Astrocyte (in vitro differentiated cells and primary cell): ENCODE results near the gene LY86. TPM values are rescaled to one million over a fixed set of nuclear protein-coding genes. Genes with fewer than 3 reads are reported as not detected.

Source experiments
- DNase-seq: peaks from one replicate; pipeline ENCODE4 v3.0.0-alpha.2; 2010; ENCODE audit warnings: low read depth
- FAIRE-seq: peaks from 2 replicates; lab custom pipeline; 2011; peaks lifted over from hg19 to GRCh38; lab: Jason Lieb, UNC
- H2AFZ ChIP-seq: 2 replicates; pipeline ENCODE4 v1.6.0; 2012; ENCODE audit warnings: low read depth, low read length, inconsistent platforms
- H3K27ac ChIP-seq: 2 replicates; pipeline ENCODE4 v1.5.1; 2011; ENCODE audit warnings: low read depth, low read length, inconsistent platforms
- H3K27me3 ChIP-seq: 2 replicates; pipeline ENCODE4 v1.6.0; 2011; ENCODE audit warnings: low read length, inconsistent platforms; ENCODE audit not compliant: insufficient read depth
- H3K36me3 ChIP-seq: 2 replicates; pipeline ENCODE4 v1.5.1; 2011; ENCODE audit warnings: low read length, inconsistent platforms; ENCODE audit not compliant: insufficient read depth
- H3K4me1 ChIP-seq: 2 replicates; pipeline ENCODE4 v1.5.1; 2011; ENCODE audit warnings: low read length, inconsistent platforms; ENCODE audit not compliant: insufficient read depth
- H3K4me2 ChIP-seq: 2 replicates; pipeline ENCODE4 v1.6.0; 2012; ENCODE audit warnings: low read length, inconsistent platforms
- H3K4me3 ChIP-seq: 2 replicates; pipeline ENCODE4 v1.5.1; 2011; ENCODE audit warnings: low read depth, mild to moderate bottlenecking, low read length, inconsistent platforms; ENCODE audit not compliant: insufficient read depth
- H3K79me2 ChIP-seq: 2 replicates; pipeline ENCODE4 v1.6.0; 2012; ENCODE audit warnings: mild to moderate bottlenecking, low read length, inconsistent platforms; ENCODE audit not compliant: insufficient read depth
- H3K9ac ChIP-seq: 2 replicates; pipeline ENCODE4 v1.6.0; 2012; ENCODE audit warnings: mild to moderate bottlenecking, low read length, inconsistent platforms
- H3K9me3 ChIP-seq: 2 replicates; pipeline ENCODE4 v1.5.1; 2012; ENCODE audit warnings: low read depth, mild to moderate bottlenecking, low read length, inconsistent platforms; ENCODE audit not compliant: insufficient read depth
- H4K20me1 ChIP-seq: 2 replicates; pipeline ENCODE4 v1.6.0; 2012; ENCODE audit warnings: low read length, inconsistent platforms; ENCODE audit not compliant: insufficient read depth
- H3K27ac Mint-ChIP-seq: one replicate; pipeline ENCODE4 v1.8.0; 2021; ENCODE audit warnings: mild to moderate bottlenecking, mixed read lengths; ENCODE audit not compliant: unreplicated experiment
- H3K27me3 Mint-ChIP-seq: one replicate; pipeline ENCODE4 v1.8.0; 2021; ENCODE audit warnings: low read depth, mixed read lengths; ENCODE audit not compliant: unreplicated experiment
- H3K36me3 Mint-ChIP-seq: one replicate; pipeline ENCODE4 v1.8.0; 2021; ENCODE audit warnings: low read depth, mixed read lengths; ENCODE audit not compliant: unreplicated experiment
- H3K4me1 Mint-ChIP-seq: one replicate; pipeline ENCODE4 v1.8.0; 2021; ENCODE audit warnings: low read depth, mixed read lengths; ENCODE audit not compliant: unreplicated experiment
- H3K4me3 Mint-ChIP-seq: one replicate; pipeline ENCODE4 v1.8.0; 2021; ENCODE audit warnings: mild to moderate bottlenecking, moderate library complexity, mixed read lengths; ENCODE audit not compliant: unreplicated experiment
- H3K9me3 Mint-ChIP-seq: one replicate; pipeline ENCODE4 v1.8.0; 2021; ENCODE audit warnings: mild to moderate bottlenecking, mixed read lengths; ENCODE audit not compliant: unreplicated experiment
- EZH2 ChIP-seq: IDR thresholded peaks from 2 replicates; pipeline ENCODE4 v1.6.1; 2012; ENCODE audit warnings: mild to moderate bottlenecking, low read length, inconsistent platforms; ENCODE audit not compliant: insufficient read depth
- total RNA-seq: library from RNA; stranded (reverse); gene quantifications from 2 replicates; pipeline ENCODE4 v1.2.1, GENCODE V29; 2021
- TF ChIP-seq, protein P1 (sequence below): IDR thresholded peaks from 2 replicates; pipeline ENCODE4 v1.5.1; 2011; ENCODE audit warnings: low read depth, mild to moderate bottlenecking, inconsistent platforms, low read length, moderate library complexity; ENCODE audit not compliant: insufficient read depth

The LY86 gene
- total RNA-seq, 1 donor from 2014 or later, result not detected

DNA sequence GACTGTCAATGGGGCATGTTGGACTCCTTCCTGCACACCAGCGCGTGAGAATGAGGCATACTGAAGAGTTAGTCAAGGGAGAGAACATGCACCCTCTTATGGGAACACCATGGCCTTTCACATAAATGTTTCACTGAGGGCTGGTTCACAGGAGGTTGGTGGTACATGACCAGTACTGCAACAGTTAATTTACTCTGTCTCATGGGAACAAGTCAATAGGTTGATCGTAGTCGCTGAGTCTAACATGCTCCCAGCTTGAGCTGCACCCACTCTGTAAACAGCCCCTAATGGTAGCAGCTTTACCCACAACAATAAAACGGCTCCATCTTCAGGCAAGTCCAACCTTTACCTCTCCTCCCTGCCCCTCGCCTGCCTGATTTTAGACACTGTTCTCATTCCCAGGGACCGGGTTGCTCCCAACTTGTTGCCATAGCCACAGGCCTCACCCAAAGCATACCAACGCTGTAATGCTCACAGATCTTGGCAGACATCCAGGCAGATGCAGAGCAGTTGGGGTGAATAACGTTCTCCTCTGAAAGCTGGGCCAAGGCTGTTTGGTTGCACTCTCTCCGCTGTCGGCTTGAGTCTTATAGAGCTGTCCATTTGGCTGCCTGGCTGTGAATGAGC lies 111.3 kb downstream of the LY86 start:
- Mint-ChIP-seq H3K9me3 (no peaks in the 10 kb centered on the region), H3K4me3 (no peak overlapping the region), H3K4me1 (peaks cover 20% of the 10 kb centered on the region), H3K27me3 (peaks cover 31% of the 10 kb centered on the region), H3K36me3 (peaks cover 2% of the 10 kb centered on the region), H3K27ac (peak overlapping the region; percentile 86)
- Histone ChIP-seq H3K9ac (peak overlapping the region; percentile 14), H3K36me3 (no peaks in the 10 kb centered on the region), H2AFZ (peak overlapping the region; percentile 7), H3K27ac (no peak overlapping the region), H3K9me3 (no peaks in the 10 kb centered on the region), H3K4me2 (peak overlapping the region; percentile 63), H3K79me2 (no peaks in the 10 kb centered on the region), H3K27me3 (peaks cover 2% of the 10 kb centered on the region), H4K20me1 (no peaks in the 10 kb centered on the region), H3K4me3 (no peak overlapping the region), H3K4me1 (peaks cover 9% of the 10 kb centered on the region)
- peak; percentile 92 for DNase-seq
- TF ChIP-seq EZH2, result no peak
- TF ChIP-seq, protein P1, sequence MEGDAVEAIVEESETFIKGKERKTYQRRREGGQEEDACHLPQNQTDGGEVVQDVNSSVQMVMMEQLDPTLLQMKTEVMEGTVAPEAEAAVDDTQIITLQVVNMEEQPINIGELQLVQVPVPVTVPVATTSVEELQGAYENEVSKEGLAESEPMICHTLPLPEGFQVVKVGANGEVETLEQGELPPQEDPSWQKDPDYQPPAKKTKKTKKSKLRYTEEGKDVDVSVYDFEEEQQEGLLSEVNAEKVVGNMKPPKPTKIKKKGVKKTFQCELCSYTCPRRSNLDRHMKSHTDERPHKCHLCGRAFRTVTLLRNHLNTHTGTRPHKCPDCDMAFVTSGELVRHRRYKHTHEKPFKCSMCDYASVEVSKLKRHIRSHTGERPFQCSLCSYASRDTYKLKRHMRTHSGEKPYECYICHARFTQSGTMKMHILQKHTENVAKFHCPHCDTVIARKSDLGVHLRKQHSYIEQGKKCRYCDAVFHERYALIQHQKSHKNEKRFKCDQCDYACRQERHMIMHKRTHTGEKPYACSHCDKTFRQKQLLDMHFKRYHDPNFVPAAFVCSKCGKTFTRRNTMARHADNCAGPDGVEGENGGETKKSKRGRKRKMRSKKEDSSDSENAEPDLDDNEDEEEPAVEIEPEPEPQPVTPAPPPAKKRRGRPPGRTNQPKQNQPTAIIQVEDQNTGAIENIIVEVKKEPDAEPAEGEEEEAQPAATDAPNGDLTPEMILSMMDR, result no peak
- no peak for FAIRE-seq

DNA sequence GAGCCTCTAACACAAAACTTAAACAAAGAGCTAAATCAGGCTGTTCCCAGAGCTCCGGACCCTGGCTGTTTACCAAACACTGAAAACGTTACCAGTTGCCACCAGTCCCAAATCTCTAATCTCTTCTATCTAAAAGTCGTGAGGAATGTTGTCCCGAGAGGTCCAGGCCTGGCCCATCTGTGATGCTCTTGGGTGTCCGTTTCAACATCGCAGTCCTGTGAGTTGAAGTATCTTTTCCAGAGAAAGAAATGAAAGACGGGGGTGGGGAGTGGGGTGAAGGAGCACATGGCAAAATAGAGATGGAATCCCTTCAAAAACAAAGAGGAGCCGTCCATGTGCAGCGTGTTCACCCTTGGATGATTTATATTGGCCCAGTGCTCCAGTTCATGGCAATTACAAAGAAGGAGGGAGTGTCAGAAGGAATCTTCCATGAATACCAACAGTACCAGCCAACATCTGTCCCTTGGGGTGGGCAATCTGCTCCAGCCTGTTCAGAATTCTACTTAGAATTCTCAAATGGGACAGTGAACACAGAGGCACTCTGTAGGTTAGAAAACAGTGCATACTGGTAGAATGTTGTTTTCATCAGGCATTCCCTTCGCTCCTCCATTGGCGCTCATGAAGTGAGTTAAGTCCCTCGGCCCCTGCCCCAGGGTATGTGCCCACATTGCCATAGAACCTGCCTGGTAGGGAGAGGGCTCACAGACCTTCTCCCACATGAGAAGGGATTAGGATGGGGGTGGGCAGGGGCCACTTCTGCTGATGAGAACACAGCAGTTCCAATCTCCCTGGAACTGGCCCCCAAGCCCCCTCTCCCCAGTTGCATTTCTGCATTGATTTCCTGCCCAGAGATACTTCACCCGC lies 112.1 kb downstream of the LY86 start:
- DNase-seq (no peak), FAIRE-seq (no peak)
- H3K4me2 ChIP-seq, result peak overlapping the region; percentile 63
- no peak overlapping the region for H3K27ac ChIP-seq
- peak overlapping the region; percentile 14 for H3K9ac ChIP-seq
- H3K36me3 ChIP-seq, result no peaks in the 10 kb centered on the region
- no peaks in the 10 kb centered on the region for H3K9me3 Mint-ChIP-seq
- TF ChIP-seq, protein P1, result no peak
- TF ChIP-seq EZH2, result no peak
- H3K27me3 Mint-ChIP-seq, result peaks cover 23% of the 10 kb centered on the region
- no peak overlapping the region for H3K4me3 Mint-ChIP-seq
- H2AFZ ChIP-seq, result no peak overlapping the region
- H3K4me1 ChIP-seq, result peaks cover 9% of the 10 kb centered on the region
- H3K36me3 Mint-ChIP-seq, result no peaks in the 10 kb centered on the region
- H3K27me3 ChIP-seq, result peaks cover 2% of the 10 kb centered on the region
- no peaks in the 10 kb centered on the region for H3K79me2 ChIP-seq
- peaks cover 20% of the 10 kb centered on the region for H3K4me1 Mint-ChIP-seq
- no peaks in the 10 kb centered on the region for H4K20me1 ChIP-seq
- H3K27ac Mint-ChIP-seq, result peak overlapping the region; percentile 86
- no peaks in the 10 kb centered on the region for H3K9me3 ChIP-seq
- no peak overlapping the region for H3K4me3 ChIP-seq
